ENCODE measurements around the gene ATP6V1G1. TPM values are rescaled to one million over a fixed set of nuclear protein-coding genes. Genes with fewer than 3 reads are reported as not detected.

ATP6V1G1 gene
- total and polyA plus RNA-seq, 2 of the 13 experiments (the other 11 are each of a cell fraction or from before 2014, with no cell fraction given): 108 to 158 TPM

DNA sequence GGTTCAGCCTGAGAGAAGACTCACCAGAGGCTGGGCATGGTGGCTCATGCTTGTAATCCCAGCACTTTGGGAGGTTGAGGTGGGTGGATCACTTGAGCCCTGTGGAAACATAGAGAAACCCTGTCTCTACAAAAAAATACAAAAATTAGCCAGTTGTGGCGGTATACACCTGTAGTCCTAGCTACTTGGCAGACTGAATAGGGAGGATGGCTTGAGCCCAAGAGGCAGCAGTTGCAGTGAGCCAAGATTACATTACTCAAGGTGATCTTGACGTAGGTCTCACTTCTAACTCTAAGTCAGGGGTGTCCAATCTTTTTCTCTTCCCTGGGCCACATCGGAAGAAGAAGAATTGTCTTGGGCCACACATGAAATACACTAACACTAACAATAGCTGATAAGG, 16.2 kb upstream of the ATP6V1G1 start (continued):
- TF ChIP-seq, protein P1, sequence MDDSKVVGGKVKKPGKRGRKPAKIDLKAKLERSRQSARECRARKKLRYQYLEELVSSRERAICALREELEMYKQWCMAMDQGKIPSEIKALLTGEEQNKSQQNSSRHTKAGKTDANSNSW (CRISPR knock-in tag; IDR thresholded peaks at IDR 0.05; ENCODE audit: borderline replicate concordance): no peak

DNA sequence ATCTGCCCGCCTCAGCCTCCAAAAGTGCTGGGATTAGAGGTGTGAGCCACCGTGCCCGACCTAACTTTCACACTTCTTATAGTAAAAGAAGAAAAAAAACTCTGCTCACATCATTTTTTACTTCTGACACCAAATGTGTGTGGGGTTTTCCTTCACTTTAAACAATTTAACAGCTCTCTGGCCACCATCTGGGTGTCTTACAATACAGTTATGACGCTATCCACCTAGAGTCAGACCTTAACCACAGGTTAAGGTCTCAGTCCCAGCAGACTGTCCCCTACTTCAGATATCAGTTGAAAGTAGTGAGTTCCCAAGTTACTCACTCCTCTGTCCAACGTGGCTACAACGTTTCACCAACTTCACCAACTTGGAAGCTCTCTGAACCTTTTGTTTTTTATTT, 15.4 kb upstream of the ATP6V1G1 start:
- Histone ChIP-seq H3K79me2 (ENCODE audit: insufficient read depth, low read length) (no peaks in the 10 kb centered on the region), H3K27me3 (ENCODE audit: control insufficient read depth in 1 of 2, insufficient read depth in 2 of 2, low read length in 2 of 2) (0 out of 5 replicates have a peak, but pooled peaks cover 0 to 1% of the 10 kb centered on the region in 2 experiments), H3K9me3 (ENCODE audit: low read length) (no peaks in the 10 kb centered on the region), H3K36me3 (replicated peaks in 1 of 2; ENCODE audit: control insufficient read depth in 1 of 2, insufficient read depth in 2 of 2, low read length in 2 of 2) (no peaks in the 10 kb centered on the region), H3K4me2 (ENCODE audit: low read depth, low read length) (no peak overlapping the region), H3K9ac (ENCODE audit: insufficient read depth, low read depth, low read length) (no peak overlapping the region), H3K27ac (ENCODE audit: extremely low read length, insufficient read depth, low read length) (no peak overlapping the region), H4K20me1 (ENCODE audit: insufficient read depth, low read length) (no peaks in the 10 kb centered on the region), H3K4me1 (ENCODE audit: insufficient read depth, low read length) (peaks cover 47% of the 10 kb centered on the region), H2AFZ (ENCODE audit: low read length) (no peak overlapping the region), H3K4me3 (replicated peaks in 1 of 3; ENCODE audit: insufficient read depth in 1 of 3, low read depth in 2 of 3, low read length in 3 of 3) (no peak overlapping the region)
- DNase-seq (ENCODE audit: low spot score) (no peak), FAIRE-seq (no peak), ATAC-seq (no peak)
- intact Hi-C loops (cut with micrococcal nuclease; ENCODE audit: unreplicated experiment) (no loop called here), in situ Hi-C loops (cut with HindIII; ENCODE audit: extremely low pct_ligation_motif_present, low pct_unique_long_range_greater_than_20kb) (no loop called here)
- TF ChIP-seq ZNF44 (CRISPR knock-in tag; IDR thresholded peaks at IDR 0.05): no peak
- TF ChIP-seq, protein P2, sequence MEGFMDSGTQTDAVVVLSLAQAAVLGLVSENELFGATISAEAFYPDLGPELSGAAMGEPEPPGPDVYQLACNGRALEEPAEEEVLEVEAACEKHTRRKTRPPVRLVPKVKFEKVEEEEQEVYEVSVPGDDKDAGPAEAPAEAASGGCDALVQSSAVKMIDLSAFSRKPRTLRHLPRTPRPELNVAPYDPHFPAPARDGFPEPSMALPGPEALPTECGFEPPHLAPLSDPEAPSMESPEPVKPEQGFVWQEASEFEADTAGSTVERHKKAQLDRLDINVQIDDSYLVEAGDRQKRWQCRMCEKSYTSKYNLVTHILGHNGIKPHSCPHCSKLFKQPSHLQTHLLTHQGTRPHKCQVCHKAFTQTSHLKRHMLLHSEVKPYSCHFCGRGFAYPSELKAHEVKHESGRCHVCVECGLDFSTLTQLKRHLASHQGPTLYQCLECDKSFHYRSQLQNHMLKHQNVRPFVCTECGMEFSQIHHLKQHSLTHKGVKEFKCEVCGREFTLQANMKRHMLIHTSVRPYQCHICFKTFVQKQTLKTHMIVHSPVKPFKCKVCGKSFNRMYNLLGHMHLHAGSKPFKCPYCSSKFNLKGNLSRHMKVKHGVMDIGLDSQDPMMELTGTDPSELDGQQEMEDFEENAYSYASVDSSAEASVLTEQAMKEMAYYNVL (CRISPR knock-in tag; IDR thresholded peaks at IDR 0.05; ENCODE audit: borderline replicate concordance): no peak
- no peak for TF ChIP-seq IKZF1 (IDR thresholded peaks at IDR 0.05)
- no peak for TF ChIP-seq CEBPG (CRISPR knock-in tag; IDR thresholded peaks at IDR 0.05)
- TF ChIP-seq, protein P3, sequence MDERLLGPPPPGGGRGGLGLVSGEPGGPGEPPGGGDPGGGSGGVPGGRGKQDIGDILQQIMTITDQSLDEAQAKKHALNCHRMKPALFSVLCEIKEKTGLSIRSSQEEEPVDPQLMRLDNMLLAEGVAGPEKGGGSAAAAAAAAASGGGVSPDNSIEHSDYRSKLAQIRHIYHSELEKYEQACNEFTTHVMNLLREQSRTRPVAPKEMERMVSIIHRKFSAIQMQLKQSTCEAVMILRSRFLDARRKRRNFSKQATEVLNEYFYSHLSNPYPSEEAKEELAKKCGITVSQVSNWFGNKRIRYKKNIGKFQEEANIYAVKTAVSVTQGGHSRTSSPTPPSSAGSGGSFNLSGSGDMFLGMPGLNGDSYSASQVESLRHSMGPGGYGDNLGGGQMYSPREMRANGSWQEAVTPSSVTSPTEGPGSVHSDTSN (CRISPR knock-in tag; IDR thresholded peaks at IDR 0.05): no peak
- TF ChIP-seq FOXO1 (CRISPR knock-in tag; IDR thresholded peaks at IDR 0.05): no peak
- POLR2A ChIA-PET: no interaction called here
- no TSS peak for BruUV-seq (replicated peaks)
- WGBS (ENCODE audit: low lambda C conversion rate): 70% methylated on average over 6 of the region's 6 CpGs
- CTCF ChIA-PET (ENCODE audit: low intra/inter-chr PET ratio, low total read pairs): no interaction called here
